NCI-H1436 treated with DMSO at 0.1 percent for 48 hours (cell line): ENCODE results near the gene NME9.

Source experiments
- DNase-seq: peaks from one replicate; lab custom pipeline; 2025; lab: John Stamatoyannopoulos, UW

NME9 gene

DNA sequence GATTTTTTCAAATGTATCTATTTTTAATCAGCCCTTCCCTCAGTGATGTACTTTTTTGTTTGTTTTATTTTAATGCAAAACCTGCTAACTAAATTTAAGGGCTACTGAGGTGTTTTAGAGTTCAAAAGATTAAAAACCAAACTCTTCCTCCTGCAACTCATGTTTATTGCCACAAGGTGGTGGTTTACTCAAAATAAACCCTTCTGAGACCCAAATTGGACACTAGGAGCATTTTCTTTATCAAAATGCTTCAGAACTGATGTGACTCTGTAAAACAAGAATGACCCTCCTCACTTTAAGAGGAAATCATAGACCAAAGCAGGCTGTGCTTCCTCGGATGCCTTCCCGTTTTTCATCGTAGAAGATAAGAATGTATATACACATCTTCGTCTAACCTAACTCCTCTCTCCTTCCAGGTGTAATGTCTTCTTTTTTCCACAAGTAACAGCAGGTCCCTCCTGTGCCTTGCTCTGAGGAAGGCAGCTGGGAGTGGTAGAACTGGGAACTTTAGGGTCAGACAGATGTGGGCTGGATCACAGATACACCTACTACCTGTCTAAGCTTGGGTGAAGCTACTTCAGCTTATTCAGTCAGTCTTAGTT is 2.9 kb upstream of the NME9 start:
- no peak for DNase-seq

DNA sequence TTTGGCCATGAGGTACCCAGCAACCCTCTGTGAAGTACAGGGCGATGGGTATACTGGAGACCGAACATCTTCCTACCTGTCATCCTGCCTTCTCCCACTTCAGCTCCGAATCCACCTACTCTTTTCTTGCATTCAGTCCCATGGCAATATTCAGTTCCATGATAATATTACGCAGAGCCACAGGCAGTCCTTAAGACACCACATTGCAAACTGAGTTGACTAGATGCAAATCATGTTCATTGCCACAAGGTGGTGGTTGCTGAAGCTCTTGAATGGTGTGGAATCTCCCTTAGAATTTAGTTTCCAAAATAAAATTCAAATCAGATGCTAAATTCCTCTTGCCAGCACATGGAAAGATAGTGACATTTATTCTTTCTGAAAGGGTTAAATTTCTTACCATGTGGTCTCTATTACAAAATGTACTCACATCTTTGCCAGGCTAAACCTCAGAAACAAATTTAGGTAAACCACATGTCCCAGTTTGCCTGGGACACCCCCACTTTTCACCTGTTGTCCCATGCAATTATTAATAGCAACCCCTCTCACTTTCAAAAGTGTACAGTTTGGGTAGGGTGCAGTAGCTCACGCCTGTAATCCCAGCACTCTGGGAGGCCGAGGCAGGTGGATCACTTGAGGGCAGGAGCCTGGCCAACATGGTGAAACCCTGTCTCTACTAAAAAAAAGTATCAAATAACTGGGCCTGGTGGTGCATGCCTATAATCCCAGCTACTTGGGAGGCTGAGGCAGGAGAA is 1.7 kb upstream of the NME9 start:
- no peak for DNase-seq

DNA sequence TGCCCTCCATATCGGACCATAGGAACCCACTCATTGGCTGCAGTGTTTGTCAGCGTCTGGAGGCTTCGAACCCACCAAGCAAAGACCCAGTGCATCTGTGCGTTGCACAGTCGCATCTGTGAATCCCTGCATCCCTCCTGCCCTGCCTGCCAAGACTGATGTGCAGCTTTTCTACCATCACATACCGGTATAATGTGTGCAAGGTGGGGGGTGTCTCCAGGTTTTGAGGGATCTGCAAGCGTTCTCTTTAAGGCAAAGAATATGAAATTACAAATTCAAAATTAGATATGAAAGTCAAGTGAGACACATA is 288 bp upstream of the NME9 start:
- DNase-seq: no peak

- no peak for DNase-seq
These were observed 1.3 kb downstream of the NME9 start for GRCh38 chr3:138328341-138328740.

GRCh38 chr3:138327831-138328230 is 1.8 kb downstream of the NME9 start:
- DNase-seq: no peak

DNA sequence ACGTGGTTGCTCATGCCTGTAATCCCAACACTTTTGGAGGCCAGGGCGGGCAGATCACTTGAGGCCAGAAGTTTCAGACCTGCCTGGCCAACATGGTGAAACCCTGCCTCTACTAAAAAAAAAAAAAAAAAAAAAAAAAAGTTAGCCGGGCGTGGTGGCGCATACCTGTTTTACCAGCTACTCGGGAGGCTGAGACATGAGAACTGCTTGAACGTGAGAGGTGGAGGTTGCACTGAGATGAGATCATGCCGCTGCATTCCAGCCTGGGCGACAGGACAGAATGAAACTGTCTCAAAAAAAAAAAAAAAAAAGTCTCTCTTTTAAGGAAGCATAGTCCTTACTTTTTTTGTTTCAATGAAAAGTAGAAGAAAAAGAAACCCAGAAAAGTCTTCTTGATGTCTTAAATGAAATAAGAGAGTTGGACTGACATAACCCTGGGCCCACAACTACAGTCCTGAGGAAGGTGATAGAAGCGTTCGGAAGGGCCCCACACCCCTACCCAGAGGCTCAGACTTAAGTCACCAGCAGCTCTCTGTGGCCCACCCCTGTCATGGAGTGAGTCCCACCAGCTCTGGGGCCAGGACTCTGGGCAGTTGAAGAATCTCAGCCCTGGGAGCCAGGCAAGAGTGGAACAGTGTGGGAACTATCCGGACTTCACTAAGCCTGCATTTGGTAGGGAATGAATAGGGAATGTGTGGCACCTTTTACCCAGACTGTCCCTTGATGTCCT is 2.6 kb downstream of the NME9 start:
- no peak for DNase-seq

DNA sequence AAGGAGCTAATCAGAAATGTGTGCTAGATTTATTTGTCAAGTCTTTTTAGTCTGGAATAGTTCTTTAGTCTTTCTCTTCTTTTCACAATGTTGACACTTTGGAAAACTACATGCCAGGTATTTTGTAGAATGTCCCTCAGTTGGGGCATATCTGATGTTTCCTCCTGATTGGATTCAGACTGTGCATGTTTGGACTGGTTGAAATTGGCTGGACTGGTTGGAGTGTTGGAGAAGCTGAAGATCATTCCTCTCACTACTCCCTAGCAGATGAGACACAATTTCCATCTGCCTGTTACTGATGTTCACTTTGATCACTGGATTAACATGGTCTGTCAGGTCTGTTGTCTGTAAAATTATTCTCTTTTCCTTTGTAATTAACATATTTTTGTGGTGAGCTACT is 3.7 kb downstream of the NME9 start:
- DNase-seq: no peak

DNA sequence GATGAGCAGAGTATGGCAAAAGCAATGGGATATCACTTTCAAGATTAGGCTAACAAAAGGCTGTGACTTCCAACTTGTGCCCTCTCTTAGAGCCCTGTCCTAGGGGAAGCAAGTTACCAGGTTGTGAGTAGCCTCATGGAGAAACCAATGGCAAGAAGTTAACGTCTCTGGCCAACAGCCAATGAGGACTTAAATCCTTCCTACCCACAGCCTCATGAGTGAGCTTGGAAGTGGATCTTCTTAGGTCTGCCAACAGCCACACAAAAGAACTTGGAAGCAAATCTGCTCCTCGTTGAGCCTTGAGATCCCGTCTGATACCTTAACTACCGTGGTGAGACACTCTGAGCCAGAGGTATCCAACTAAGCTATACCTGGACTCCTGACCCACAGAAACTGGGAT is 5.7 kb downstream of the NME9 start:
- no peak for DNase-seq

GRCh38 chr3:138317687-138318086 is 12.0 kb downstream of the NME9 start:
- DNase-seq: no peak

GRCh38 chr3:138314751-138315150 is 14.9 kb downstream of the NME9 start:
- no peak for DNase-seq

DNA sequence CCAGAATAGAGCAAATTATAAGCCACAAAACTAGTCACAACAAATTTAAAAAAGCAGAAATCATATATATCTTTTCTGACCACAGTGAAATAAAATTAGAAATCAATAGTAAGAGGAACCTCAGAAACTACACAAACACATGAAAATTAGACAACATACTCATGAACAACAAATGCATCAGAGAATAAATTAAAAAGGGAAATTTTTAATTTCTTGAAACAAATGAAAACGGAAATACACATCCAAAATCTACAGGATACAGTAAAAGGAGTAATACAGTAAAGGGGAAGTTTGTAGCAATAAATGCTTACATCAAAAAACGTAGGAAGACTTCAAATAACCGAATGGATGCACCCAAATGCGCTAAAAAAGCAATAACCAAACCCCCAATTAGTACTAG is 19.2 kb downstream of the NME9 start:
- no peak for DNase-seq

DNA sequence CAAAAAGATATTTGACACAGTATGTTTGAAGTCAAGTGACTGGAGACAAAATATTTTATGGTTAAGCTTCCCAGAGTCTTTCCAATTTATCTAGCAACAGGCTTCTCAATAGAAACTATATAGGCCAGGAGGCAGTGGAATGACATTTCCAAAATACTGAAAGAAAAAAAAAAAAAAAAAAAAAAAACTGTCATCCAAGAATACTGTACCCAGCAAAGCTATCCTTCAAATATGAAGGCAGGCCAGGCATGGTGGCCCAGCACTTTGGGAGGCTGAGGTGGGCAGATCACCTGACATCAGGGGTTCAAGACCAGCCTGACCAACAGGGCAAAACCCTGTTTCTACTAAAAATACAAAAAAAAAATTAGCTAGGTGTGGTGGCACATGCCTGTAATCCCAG is 20.9 kb downstream of the NME9 start:
- DNase-seq: no peak

- no peak for DNase-seq
These were observed 21.8 kb downstream of the NME9 start for GRCh38 chr3:138307899-138308298.

GRCh38 chr3:138303474-138303873 is 26.2 kb downstream of the NME9 start:
- DNase-seq: no peak

DNA sequence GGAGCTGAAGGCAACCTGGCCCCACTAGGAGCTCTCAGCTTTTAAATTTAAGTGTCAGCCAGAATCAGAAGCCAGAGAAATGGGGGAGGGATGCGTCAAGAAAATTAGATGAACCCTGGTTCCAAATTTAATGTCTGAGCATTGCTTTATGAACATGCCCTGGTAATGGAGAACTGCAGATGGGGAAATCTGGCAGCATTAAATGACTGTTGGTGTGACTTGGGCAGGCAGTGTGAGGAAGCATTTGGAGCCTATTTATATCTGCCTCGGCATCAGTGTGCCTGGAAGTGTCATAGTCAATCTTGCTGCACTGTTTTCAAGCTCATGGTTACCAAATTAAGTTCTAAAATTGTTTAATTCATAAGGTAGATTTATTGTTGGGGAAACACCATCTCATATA is 29.0 kb downstream of the NME9 start:
- DNase-seq: no peak

- DNase-seq: no peak
These were observed 31.8 kb downstream of the NME9 start for GRCh38 chr3:138297876-138298275.

DNA sequence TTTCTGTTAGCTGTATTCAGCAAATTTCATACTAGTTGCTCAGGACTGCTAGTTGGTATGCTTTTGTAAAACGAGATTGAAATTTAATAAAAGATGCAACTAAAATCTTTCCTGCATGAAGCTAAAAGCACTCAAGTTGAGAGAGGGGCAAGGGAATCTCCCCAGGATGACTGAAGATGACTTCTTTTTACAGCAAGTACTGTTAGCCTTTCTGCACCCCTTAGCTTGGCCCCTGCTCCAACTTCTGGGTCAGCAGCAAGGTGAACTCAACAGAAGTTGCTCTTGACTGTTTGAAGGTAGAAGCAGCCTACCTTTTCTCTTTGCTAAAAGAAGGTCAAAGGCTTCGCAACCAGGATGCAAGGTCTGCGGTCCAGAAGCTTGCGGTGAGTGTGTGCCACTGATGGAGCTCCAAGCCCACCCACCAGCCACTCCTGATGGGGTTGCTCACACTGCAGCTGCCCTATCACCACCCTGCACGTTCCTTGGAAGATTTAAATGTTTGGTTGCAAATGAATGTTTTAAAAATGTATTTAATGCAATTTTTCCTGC is 32.5 kb downstream of the NME9 start:
- no peak for DNase-seq

DNA sequence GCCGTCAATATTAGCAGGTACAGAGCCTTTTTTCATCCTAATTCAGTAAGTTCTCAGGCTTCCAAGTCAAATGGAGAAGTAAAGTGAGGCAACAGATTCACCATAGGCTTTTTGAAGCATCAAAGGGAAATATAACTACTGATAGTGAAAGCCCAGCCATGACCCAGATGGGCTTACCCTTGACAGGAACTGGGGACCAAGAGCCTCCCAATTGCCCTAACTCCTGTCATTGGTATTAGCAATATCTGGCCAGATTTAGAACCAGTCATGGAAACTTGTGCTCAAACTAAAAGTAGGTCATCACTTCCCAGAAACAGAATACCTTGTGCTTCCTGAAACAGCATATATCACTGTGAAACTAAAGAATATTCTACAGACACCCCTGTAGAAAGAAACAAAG is 33.0 kb downstream of the NME9 start:
- DNase-seq: no peak

- no peak for DNase-seq
These were observed 40.0 kb downstream of the NME9 start for GRCh38 chr3:138289701-138290100.

DNA sequence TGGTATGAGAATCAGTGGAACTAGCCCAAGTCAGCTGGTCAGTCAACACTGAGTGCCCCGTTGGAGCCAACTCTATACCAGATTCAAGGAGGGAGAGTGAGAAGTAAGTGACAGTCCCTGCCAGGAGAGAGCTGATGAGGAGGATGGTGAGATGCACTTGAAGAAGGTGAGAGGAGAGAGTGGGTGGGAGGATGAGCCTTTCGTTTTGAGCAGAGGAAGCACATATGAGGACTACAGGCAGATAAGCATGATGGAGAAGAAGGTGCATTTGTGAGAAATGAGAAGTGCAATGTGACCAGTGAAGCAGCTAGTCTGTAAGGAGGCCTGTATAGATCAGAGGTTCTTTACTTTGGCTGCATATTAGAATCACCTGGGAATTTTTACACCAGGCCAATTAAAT is 40.4 kb downstream of the NME9 start:
- no peak for DNase-seq

GRCh38 chr3:138284957-138285477 is 44.6 kb downstream of the NME9 start:
- no peak for DNase-seq

GRCh38 chr3:138284079-138284478 is 45.6 kb downstream of the NME9 start:
- no peak for DNase-seq

GRCh38 chr3:138282836-138283235 is 46.8 kb downstream of the NME9 start:
- no peak for DNase-seq
